ENCODE results near the gene CDHR4. TPM values are rescaled to one million over a fixed set of nuclear protein-coding genes. Genes with fewer than 3 reads are reported as not detected.
A peak's percentile ranks its signal among the peaks of the same experiment; 100 is the strongest.
"Not testable (repeated sequence)": the region's sequence is repeated elsewhere in the genome, so short reads cannot be mapped to it uniquely, and the experiment has no call there.

Gene CDHR4
- total and polyA plus RNA-seq, 3 donors from 2014 or later: 5.5 to 11.7 (median 5.9) TPM

- no peaks in the 10 kb centered on the region for H3K36me3 ChIP-seq (ENCODE audit: low read depth, missing control alignments)
- no peak overlapping the region for H3K4me3 ChIP-seq
- H3K27me3 ChIP-seq: no peaks in the 10 kb centered on the region
- H3K4me1 ChIP-seq: no peaks in the 10 kb centered on the region
- 85 to 88% methylated on average over 6 of the region's 6 CpGs for WGBS, 2 donors
- H3K27ac ChIP-seq: no peak overlapping the region
- intact Hi-C loops (cut with DNase I; ENCODE audit: low total_unique reads): no loop called here
- DNase-seq: no peak
- TF ChIP-seq CTCF (IDR thresholded peaks at IDR 0.05): no peak
- no peak for TF ChIP-seq POLR2A (IDR thresholded peaks at IDR 0.05)
- no peaks in the 10 kb centered on the region for H3K9me3 ChIP-seq
These were observed 26.3 kb upstream of the CDHR4 start for GRCh38 chr3:49826016-49826415.

GRCh38 chr3:49823131-49823530 is 23.5 kb upstream of the CDHR4 start:
- H3K4me3 ChIP-seq; DNase-seq; H3K36me3 ChIP-seq (ENCODE audit: low read depth, missing control alignments); H3K4me1 ChIP-seq; intact Hi-C loops (cut with DNase I; ENCODE audit: low total_unique reads); H3K9me3 ChIP-seq; H3K27ac ChIP-seq; H3K27me3 ChIP-seq: not testable (repeated sequence)
- 61 to 95% methylated on average over 3 of the region's 3 CpGs for WGBS, 2 donors

GRCh38 chr3:49813497-49814174 is 14.0 kb upstream of the CDHR4 start, which contains the start of gene UBA7:
Gene UBA7 (minus strand): TSS chr3:49813953. CDS start chr3:49813787, 166 bp downstream.
- no peaks in the 10 kb centered on the region for H3K9me3 ChIP-seq
- intact Hi-C loops (cut with DNase I; ENCODE audit: low total_unique reads): no loop called here
- H3K4me3 ChIP-seq: peak within 1 kb of the TSS; percentile 36 to 41
- peak within 1 kb of the TSS; percentile 42 to 71 for H3K27ac ChIP-seq
- H3K4me1 ChIP-seq: peaks cover 12% of the 10 kb centered on the region
- no peaks in the 10 kb centered on the region for H3K36me3 ChIP-seq (ENCODE audit: low read depth, missing control alignments)
- 31 to 33% methylated on average over 5 to 9 of the region's 9 CpGs for WGBS, 2 donors
- peak; percentile 46 for DNase-seq
- no peaks in the 10 kb centered on the region for H3K27me3 ChIP-seq
- TF ChIP-seq CTCF (IDR thresholded peaks at IDR 0.05): no peak
- no peak for TF ChIP-seq POLR2A (IDR thresholded peaks at IDR 0.05)

GRCh38 chr3:49812916-49813496 is 13.3 kb upstream of the CDHR4 start:
- H3K27me3 ChIP-seq: no peaks in the 10 kb centered on the region
- peak overlapping the region in 1 of 2 donors; percentile 42 for H3K27ac ChIP-seq
- H3K4me1 ChIP-seq: peaks cover 12% of the 10 kb centered on the region
- no peaks in the 10 kb centered on the region for H3K9me3 ChIP-seq
- H3K4me3 ChIP-seq: peak overlapping the region; percentile 36 to 41
- TF ChIP-seq CTCF (IDR thresholded peaks at IDR 0.05): no peak
- no peak for TF ChIP-seq POLR2A (IDR thresholded peaks at IDR 0.05)
- intact Hi-C loops (cut with DNase I; ENCODE audit: low total_unique reads): no loop called here
- no peaks in the 10 kb centered on the region for H3K36me3 ChIP-seq (ENCODE audit: low read depth, missing control alignments)
- DNase-seq: no peak
- 17 to 46% methylated on average over 3 to 9 of the region's 9 CpGs for WGBS, 2 donors

- DNase-seq: no peak
- TF ChIP-seq POLR2A (IDR thresholded peaks at IDR 0.05) (no peak), CTCF (IDR thresholded peaks at IDR 0.05) (no peak)
- no peaks in the 10 kb centered on the region for H3K36me3 ChIP-seq (ENCODE audit: low read depth, missing control alignments)
- peaks cover 30% of the 10 kb centered on the region for H3K4me1 ChIP-seq
- intact Hi-C loops (cut with DNase I; ENCODE audit: low total_unique reads): no loop called here
- no peaks in the 10 kb centered on the region for H3K27me3 ChIP-seq
- H3K27ac ChIP-seq: no peak overlapping the region
- 90 to 93% methylated on average over 12 to 13 of the region's 13 CpGs for WGBS, 2 donors
- no peak overlapping the region for H3K4me3 ChIP-seq
- H3K9me3 ChIP-seq: no peaks in the 10 kb centered on the region
These were observed 7.9 kb upstream of the CDHR4 start for GRCh38 chr3:49807431-49808114.

Data from testis (tissue), 3 donors.